SK-N-SH treated with all-trans-retinoic acid at 6 μM for 48 hours (cell line): ENCODE data around the gene GGT5.

Experiments used
- ARNTL ChIP-seq: fragments of 450-650 bp; formaldehyde crosslinking; IDR thresholded peaks from 2 replicates; pipeline ENCODE4 v1.5.0; 2020; ENCODE audit warnings: low read depth, mild to moderate bottlenecking, moderate library complexity, borderline replicate concordance
- BACH2 ChIP-seq: fragments of 250-450 bp; sonication (Bioruptor Pico); IDR thresholded peaks from 2 replicates; pipeline ENCODE4 v1.9.0; 2021; ENCODE audit warnings: mild to moderate bottlenecking, borderline replicate concordance
- GLIS3 ChIP-seq: fragments of 250-450 bp; sonication (Bioruptor Pico); IDR thresholded peaks from 2 replicates; pipeline ENCODE4 v1.5.0; 2020; ENCODE audit warnings: mild to moderate bottlenecking, moderate library complexity
- POU6F1 ChIP-seq: fragments of 250-450 bp; sonication (Bioruptor Pico); IDR thresholded peaks from 2 replicates; pipeline ENCODE4 v1.8.0; 2021; ENCODE audit warnings: low read depth, mild to moderate bottlenecking, moderate library complexity, borderline replicate concordance
- TOX ChIP-seq: fragments of 250-450 bp; sonication (Bioruptor Pico); IDR thresholded peaks from 2 replicates; pipeline ENCODE4 v1.8.0; 2021; ENCODE audit warnings: mild to moderate bottlenecking, moderate library complexity, borderline replicate concordance
- ZFP3 ChIP-seq: fragments of 250-450 bp; sonication (Bioruptor Pico); IDR thresholded peaks from 2 replicates; pipeline ENCODE4 v1.5.0; 2020; ENCODE audit warnings: mild to moderate bottlenecking, moderate library complexity
- ZFP30 ChIP-seq: fragments of 450-650 bp; formaldehyde crosslinking; IDR thresholded peaks from 2 replicates; pipeline ENCODE4 v1.5.0; 2022; ENCODE audit warnings: mild to moderate bottlenecking, moderate library complexity
- ZNF70 ChIP-seq: fragments of 450-650 bp; formaldehyde crosslinking; IDR thresholded peaks from 2 replicates; pipeline ENCODE4 v1.5.0; 2020; ENCODE audit warnings: mild to moderate bottlenecking, moderate library complexity
- ZNF8 ChIP-seq: fragments of 450-650 bp; formaldehyde crosslinking; IDR thresholded peaks from 2 replicates; pipeline ENCODE4 v1.5.0; 2020; ENCODE audit warnings: mild to moderate bottlenecking, moderate library complexity
- TF ChIP-seq, protein P1 (sequence below): fragments of 250-450 bp; sonication (Bioruptor Pico); IDR thresholded peaks from 2 replicates; pipeline ENCODE4 v1.8.0; 2020; ENCODE audit warnings: mild to moderate bottlenecking, moderate library complexity, borderline replicate concordance
- TF ChIP-seq, protein P2 (sequence below): fragments of 250-450 bp; sonication (Bioruptor Pico); IDR thresholded peaks from 2 replicates; pipeline ENCODE4 v1.5.1; 2021; ENCODE audit warnings: mild to moderate bottlenecking, moderate library complexity
- TF ChIP-seq, protein P3 (sequence below): fragments of 250-450 bp; sonication (Bioruptor Pico); IDR thresholded peaks from 2 replicates; pipeline ENCODE4 v1.5.0; 2020; ENCODE audit warnings: mild to moderate bottlenecking, moderate library complexity

GRCh38 chr22:24189249-24190158 is 55.4 kb downstream of the GGT5 start:
- TF ChIP-seq, protein P1, sequence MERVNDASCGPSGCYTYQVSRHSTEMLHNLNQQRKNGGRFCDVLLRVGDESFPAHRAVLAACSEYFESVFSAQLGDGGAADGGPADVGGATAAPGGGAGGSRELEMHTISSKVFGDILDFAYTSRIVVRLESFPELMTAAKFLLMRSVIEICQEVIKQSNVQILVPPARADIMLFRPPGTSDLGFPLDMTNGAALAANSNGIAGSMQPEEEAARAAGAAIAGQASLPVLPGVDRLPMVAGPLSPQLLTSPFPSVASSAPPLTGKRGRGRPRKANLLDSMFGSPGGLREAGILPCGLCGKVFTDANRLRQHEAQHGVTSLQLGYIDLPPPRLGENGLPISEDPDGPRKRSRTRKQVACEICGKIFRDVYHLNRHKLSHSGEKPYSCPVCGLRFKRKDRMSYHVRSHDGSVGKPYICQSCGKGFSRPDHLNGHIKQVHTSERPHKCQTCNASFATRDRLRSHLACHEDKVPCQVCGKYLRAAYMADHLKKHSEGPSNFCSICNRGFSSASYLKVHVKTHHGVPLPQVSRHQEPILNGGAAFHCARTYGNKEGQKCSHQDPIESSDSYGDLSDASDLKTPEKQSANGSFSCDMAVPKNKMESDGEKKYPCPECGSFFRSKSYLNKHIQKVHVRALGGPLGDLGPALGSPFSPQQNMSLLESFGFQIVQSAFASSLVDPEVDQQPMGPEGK (CRISPR knock-in tag), result no peak
- TF ChIP-seq BACH2 (no peak), ZFP30 (CRISPR knock-in tag) (no peak), ZNF70 (CRISPR knock-in tag) (no peak), GLIS3 (CRISPR knock-in tag) (no peak), ARNTL (CRISPR knock-in tag) (no peak), TOX (CRISPR knock-in tag) (no peak), POU6F1 (CRISPR knock-in tag) (no peak), ZFP3 (CRISPR knock-in tag) (no peak), ZNF8 (CRISPR knock-in tag) (no peak)
- TF ChIP-seq, protein P2, sequence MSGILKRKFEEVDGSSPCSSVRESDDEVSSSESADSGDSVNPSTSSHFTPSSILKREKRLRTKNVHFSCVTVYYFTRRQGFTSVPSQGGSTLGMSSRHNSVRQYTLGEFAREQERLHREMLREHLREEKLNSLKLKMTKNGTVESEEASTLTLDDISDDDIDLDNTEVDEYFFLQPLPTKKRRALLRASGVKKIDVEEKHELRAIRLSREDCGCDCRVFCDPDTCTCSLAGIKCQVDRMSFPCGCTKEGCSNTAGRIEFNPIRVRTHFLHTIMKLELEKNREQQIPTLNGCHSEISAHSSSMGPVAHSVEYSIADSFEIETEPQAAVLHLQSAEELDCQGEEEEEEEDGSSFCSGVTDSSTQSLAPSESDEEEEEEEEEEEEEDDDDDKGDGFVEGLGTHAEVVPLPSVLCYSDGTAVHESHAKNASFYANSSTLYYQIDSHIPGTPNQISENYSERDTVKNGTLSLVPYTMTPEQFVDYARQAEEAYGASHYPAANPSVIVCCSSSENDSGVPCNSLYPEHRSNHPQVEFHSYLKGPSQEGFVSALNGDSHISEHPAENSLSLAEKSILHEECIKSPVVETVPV, result no peak
- TF ChIP-seq, protein P3, sequence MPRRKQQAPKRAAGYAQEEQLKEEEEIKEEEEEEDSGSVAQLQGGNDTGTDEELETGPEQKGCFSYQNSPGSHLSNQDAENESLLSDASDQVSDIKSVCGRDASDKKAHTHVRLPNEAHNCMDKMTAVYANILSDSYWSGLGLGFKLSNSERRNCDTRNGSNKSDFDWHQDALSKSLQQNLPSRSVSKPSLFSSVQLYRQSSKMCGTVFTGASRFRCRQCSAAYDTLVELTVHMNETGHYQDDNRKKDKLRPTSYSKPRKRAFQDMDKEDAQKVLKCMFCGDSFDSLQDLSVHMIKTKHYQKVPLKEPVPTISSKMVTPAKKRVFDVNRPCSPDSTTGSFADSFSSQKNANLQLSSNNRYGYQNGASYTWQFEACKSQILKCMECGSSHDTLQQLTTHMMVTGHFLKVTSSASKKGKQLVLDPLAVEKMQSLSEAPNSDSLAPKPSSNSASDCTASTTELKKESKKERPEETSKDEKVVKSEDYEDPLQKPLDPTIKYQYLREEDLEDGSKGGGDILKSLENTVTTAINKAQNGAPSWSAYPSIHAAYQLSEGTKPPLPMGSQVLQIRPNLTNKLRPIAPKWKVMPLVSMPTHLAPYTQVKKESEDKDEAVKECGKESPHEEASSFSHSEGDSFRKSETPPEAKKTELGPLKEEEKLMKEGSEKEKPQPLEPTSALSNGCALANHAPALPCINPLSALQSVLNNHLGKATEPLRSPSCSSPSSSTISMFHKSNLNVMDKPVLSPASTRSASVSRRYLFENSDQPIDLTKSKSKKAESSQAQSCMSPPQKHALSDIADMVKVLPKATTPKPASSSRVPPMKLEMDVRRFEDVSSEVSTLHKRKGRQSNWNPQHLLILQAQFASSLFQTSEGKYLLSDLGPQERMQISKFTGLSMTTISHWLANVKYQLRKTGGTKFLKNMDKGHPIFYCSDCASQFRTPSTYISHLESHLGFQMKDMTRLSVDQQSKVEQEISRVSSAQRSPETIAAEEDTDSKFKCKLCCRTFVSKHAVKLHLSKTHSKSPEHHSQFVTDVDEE (CRISPR knock-in tag), result no peak
